GM18858 (cell line): Measurements from ENCODE around the gene LYZ.

ENCODE experiments used
- ATAC-seq: cut with Tn5 transposase; IDR thresholded peaks from one replicate; pipeline ENCODE4 v1.9.1; 2021; ENCODE audit not compliant: unreplicated experiment

Gene LYZ

GRCh38 chr12:69338120-69338859 is 9.9 kb upstream of the LYZ start:
- no peak for ATAC-seq

GRCh38 chr12:69338936-69339335 is 9.2 kb upstream of the LYZ start:
- ATAC-seq = no peak

- ATAC-seq = no peak
These were observed 8.2 kb upstream of the LYZ start for GRCh38 chr12:69339999-69340398.

- ATAC-seq = no peak
These were observed 6.9 kb upstream of the LYZ start for GRCh38 chr12:69341328-69341727.

GRCh38 chr12:69342421-69342820 is 5.8 kb upstream of the LYZ start:
- ATAC-seq = no peak

GRCh38 chr12:69343357-69343756 is 4.8 kb upstream of the LYZ start:
- no peak for ATAC-seq

- no peak for ATAC-seq
These were observed 4.1 kb upstream of the LYZ start for GRCh38 chr12:69343885-69344612.

GRCh38 chr12:69345077-69345476 is 3.1 kb upstream of the LYZ start:
- no peak for ATAC-seq

- no peak for ATAC-seq
These were observed 2.4 kb upstream of the LYZ start for GRCh38 chr12:69345742-69346141.

GRCh38 chr12:69350002-69350626 is 1.9 kb downstream of the LYZ start:
- no peak for ATAC-seq

GRCh38 chr12:69350777-69351176 is 2.6 kb downstream of the LYZ start:
- ATAC-seq = no peak

- no peak for ATAC-seq
These were observed 3.5 kb downstream of the LYZ start for GRCh38 chr12:69351462-69352236.

- no peak for ATAC-seq
These were observed 4.7 kb downstream of the LYZ start for GRCh38 chr12:69352904-69353303.

- ATAC-seq = no peak
These were observed 6.0 kb downstream of the LYZ start for GRCh38 chr12:69354172-69354555.

GRCh38 chr12:69354556-69355187 is 6.5 kb downstream of the LYZ start:
- no peak for ATAC-seq

GRCh38 chr12:69355363-69356028 is 7.3 kb downstream of the LYZ start:
- ATAC-seq = no peak

GRCh38 chr12:69359531-69360347 is 11.6 kb downstream of the LYZ start, which contains the start of gene YEATS4:
TSS of gene YEATS4 (plus strand) at chr12:69359743. CDS start at chr12:69359973, 230 bp downstream.
- ATAC-seq = peak; percentile 69

GRCh38 chr12:69360348-69360672 is 12.1 kb downstream of the LYZ start:
- ATAC-seq = no peak

GRCh38 chr12:69366796-69367195 is 18.6 kb downstream of the LYZ start:
- no peak for ATAC-seq

- ATAC-seq = no peak
These were observed 20.0 kb downstream of the LYZ start for GRCh38 chr12:69368171-69368570.
